Gastroesophageal sphincter (tissue), 4 donors: ENCODE measurements around the gene ZNF521. TPM values are rescaled to one million over a fixed set of nuclear protein-coding genes. Genes with fewer than 3 reads are reported as not detected.

Experiments
- ATAC-seq: fragments of 150-250 bp; one replicate; pipeline ENCODE4 v1.9.1; 2016; ENCODE audit warnings: mild to moderate bottlenecking, moderate library complexity
- H3K27ac ChIP-seq, 4 donors: fragments of 200-600 bp; sonication (generic) in 3 of 4; 1 replicate in 3 of 4; 2 replicates in 1 of 4; pipeline ENCODE4 v1.5.1; 2016 to 2019
- H3K27me3 ChIP-seq: fragments of 200-600 bp; sonication (generic); one replicate; pipeline ENCODE4 v1.5.1; 2019
- H3K36me3 ChIP-seq, 2 donors: fragments of 200-600 bp; sonication (generic); one replicate each; pipeline ENCODE4 v1.5.1; 2019; ENCODE audit warnings: control low read depth in 1 of 2
- H3K4me1 ChIP-seq, 3 donors: fragments of 200-600 bp; sonication (generic); 1 replicate in 2 of 3; 2 replicates in 1 of 3; pipeline ENCODE4 v1.5.1; 2016 to 2019; ENCODE audit warnings: control low read depth in 2 of 3
- H3K4me3 ChIP-seq, 2 donors: fragments of 200-600 bp; sonication (generic); one replicate each; pipeline ENCODE4 v1.5.1; 2019; ENCODE audit warnings: mild to moderate bottlenecking in 1 of 2, moderate library complexity in 1 of 2
- H3K9me3 ChIP-seq, 3 donors: fragments of 200-600 bp; sonication (generic); one replicate each; pipeline ENCODE4 v1.5.1; 2017 to 2019; ENCODE audit warnings: control low read depth in 2 of 3
- CTCF ChIP-seq, 4 experiments: fragments of 200-600 bp in 2 of 4; fragments of 450-650 bp in 2 of 4; sonication (generic) in 1 of 4; IDR thresholded peaks; one replicate each; pipeline ENCODE4 v1.5.1; 2017 to 2019; ENCODE audit warnings: antibody characterized with exemption in 4 of 4, mild to moderate bottlenecking in 2 of 4, moderate library complexity in 2 of 4
- EP300 ChIP-seq: sonication (generic); formaldehyde crosslinking; IDR thresholded peaks from one replicate; pipeline ENCODE4 v1.6.1; 2017; ENCODE audit warnings: antibody characterized with exemption, mild to moderate bottlenecking
- POLR2A ChIP-seq, 2 donors: fragments of 450-650 bp; IDR thresholded peaks; one replicate each; pipeline ENCODE4 v1.6.1; 2017; ENCODE audit warnings: antibody characterized with exemption in 2 of 2, mild to moderate bottlenecking in 2 of 2, moderate library complexity in 1 of 2
- POLR2AphosphoS5 ChIP-seq: sonication (generic); formaldehyde crosslinking; IDR thresholded peaks from one replicate; pipeline ENCODE4 v1.6.1; 2017; ENCODE audit warnings: antibody characterized with exemption
- WGBS, 2 donors: methylation state at CpG; one replicate each; pipeline ENCODE4 v1.1.5; 2018; ENCODE audit warnings: low coverage in 1 of 2; 5-methylcytosine and 5-hydroxymethylcytosine counted together
- total RNA-seq, 4 donors: library from RNA; depleted of rRNA; stranded (reverse); fragments of >200 nt; gene quantifications; one replicate each; pipeline ENCODE4 v1.1.0, GENCODE V29; 2016

ZNF521 gene
- total RNA-seq, 4 donors from 2014 or later: 9.9 to 29.3 (median 13.4) TPM

DNA sequence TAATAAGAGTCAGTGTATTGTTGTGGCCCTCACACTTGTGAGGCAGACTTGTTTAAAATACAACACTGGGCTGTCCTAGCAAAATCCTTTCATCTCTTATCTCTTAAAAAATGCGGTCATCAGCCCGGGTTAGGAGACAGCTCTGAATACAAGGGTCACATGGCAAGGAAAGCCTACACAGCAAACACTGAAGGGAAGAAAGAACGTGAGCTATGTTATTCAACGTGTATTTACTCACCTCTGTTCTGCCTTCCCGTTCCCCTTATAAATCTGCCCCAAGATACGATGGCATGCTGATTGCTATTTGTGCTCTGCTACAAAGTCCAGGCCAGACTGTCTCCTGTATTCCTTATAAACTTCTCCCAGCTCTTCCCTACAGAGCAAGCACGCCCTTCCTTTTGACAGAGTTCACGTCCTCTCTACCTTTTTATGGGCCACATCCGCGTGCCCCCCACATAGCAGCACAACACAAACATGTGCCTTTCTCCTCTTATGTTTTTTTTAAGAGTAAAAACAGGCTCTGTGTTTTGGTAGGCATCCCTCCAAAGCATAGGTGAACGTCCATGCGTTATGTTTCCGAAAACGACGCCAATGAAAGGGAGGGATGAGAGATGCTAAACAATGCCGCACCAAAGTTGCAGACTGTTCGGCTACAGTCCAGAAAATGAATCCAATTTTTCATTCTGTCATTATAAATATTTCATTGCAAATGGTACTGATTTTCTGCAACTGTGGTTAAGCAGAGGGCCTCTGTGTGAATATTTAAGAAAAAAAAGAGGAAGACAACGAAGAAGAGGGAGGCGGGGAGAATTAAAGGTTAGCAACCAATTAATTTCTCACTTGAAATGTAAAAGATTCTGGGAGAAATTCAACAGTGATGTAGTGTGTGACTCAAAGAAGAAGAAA, 274.7 kb downstream of the ZNF521 start:
- no peak for TF ChIP-seq POLR2AphosphoS5
- Histone ChIP-seq H3K9me3 (no peaks in the 10 kb centered on the region), H3K27ac (no peak overlapping the region), H3K4me3 (no peak overlapping the region), H3K27me3 (no peaks in the 10 kb centered on the region), H3K4me1 (no peaks in the 10 kb centered on the region), H3K36me3 (no peaks in the 10 kb centered on the region)
- WGBS, 2 donors: 72 to 77% methylated on average over 10 to 19 of the region's 19 CpGs
- ATAC-seq: no peak

- no peaks in the 10 kb centered on the region for H3K27me3 ChIP-seq
- H3K4me1 ChIP-seq: no peaks in the 10 kb centered on the region
- no peak overlapping the region for H3K27ac ChIP-seq
- no peak for ATAC-seq
- no peaks in the 10 kb centered on the region for H3K36me3 ChIP-seq
- TF ChIP-seq EP300: no peak
- no peak for TF ChIP-seq POLR2AphosphoS5
- TF ChIP-seq CTCF (IDR thresholded peaks at IDR 0.05): no peak
- WGBS, 2 donors: 66 to 67% methylated on average over 3 of the region's 3 CpGs
- no peaks in the 10 kb centered on the region for H3K9me3 ChIP-seq
- H3K4me3 ChIP-seq: no peak overlapping the region
Measured at GRCh38 chr18:25075783-25076182, 276.2 kb downstream of the ZNF521 start.

GRCh38 chr18:25075331-25075730, 276.6 kb downstream of the ZNF521 start:
- no peaks in the 10 kb centered on the region for H3K9me3 ChIP-seq
- no peaks in the 10 kb centered on the region for H3K4me1 ChIP-seq
- no peak for ATAC-seq
- H3K4me3 ChIP-seq: no peak overlapping the region
- H3K27me3 ChIP-seq: no peaks in the 10 kb centered on the region
- WGBS, 2 donors: 83 to 86% methylated on average over 5 of the region's 5 CpGs
- TF ChIP-seq CTCF (IDR thresholded peaks at IDR 0.05) (no peak), POLR2A (IDR thresholded peaks at IDR 0.05) (no peak), EP300 (no peak), POLR2AphosphoS5 (no peak)
- no peaks in the 10 kb centered on the region for H3K36me3 ChIP-seq
- no peak overlapping the region for H3K27ac ChIP-seq

- Histone ChIP-seq H3K27ac (no peak overlapping the region), H3K4me3 (no peak overlapping the region), H3K4me1 (no peaks in the 10 kb centered on the region), H3K9me3 (no peaks in the 10 kb centered on the region), H3K36me3 (no peaks in the 10 kb centered on the region), H3K27me3 (no peaks in the 10 kb centered on the region)
- 85 to 97% methylated on average over 4 of the region's 4 CpGs for WGBS, 2 donors
- TF ChIP-seq CTCF (IDR thresholded peaks at IDR 0.05) (no peak), POLR2AphosphoS5 (no peak), EP300 (no peak), POLR2A (IDR thresholded peaks at IDR 0.05) (no peak)
- no peak for ATAC-seq
Measured at GRCh38 chr18:25074925-25075324, 277.0 kb downstream of the ZNF521 start.

DNA sequence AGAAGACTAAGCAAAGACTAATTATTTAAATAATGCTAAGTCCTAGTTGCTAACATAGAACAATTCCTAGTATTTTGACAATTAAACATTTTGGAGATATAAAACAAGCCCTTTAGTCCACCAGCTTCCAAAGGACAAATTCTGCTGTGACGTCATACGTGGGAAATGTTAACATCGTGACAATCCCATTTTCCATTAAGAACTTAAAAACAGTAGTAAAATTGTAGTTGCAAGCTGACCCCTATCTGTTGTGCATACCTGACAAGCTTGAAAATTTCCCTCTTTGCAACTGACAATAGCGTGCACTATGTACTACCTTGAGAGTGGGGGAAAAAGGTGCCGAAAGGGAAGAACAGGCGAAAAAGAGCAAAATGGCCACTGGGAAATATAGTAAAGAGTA, 279.8 kb downstream of the ZNF521 start:
- Histone ChIP-seq H3K36me3 (no peaks in the 10 kb centered on the region), H3K27ac (no peak overlapping the region), H3K4me3 (no peak overlapping the region), H3K9me3 (no peaks in the 10 kb centered on the region), H3K27me3 (no peaks in the 10 kb centered on the region), H3K4me1 (no peaks in the 10 kb centered on the region)
- no peak for TF ChIP-seq POLR2AphosphoS5
- no peak for TF ChIP-seq POLR2A (IDR thresholded peaks at IDR 0.05)
- TF ChIP-seq CTCF (IDR thresholded peaks at IDR 0.05): no peak
- TF ChIP-seq EP300: no peak
- 82 to 89% methylated on average over 5 to 6 of the region's 6 CpGs for WGBS, 2 donors
- ATAC-seq: no peak
